GM12878 (cell line): ENCODE results near the gene NDE1. TPM values are rescaled to one million over a fixed set of nuclear protein-coding genes. Genes with fewer than 3 reads are reported as not detected.

Source experiments
- ATAC-seq: fragments of 200-7000 bp; cut with Tn5 transposase; 3 replicates; pipeline ENCODE4 v1.9.1; 2020; ENCODE audit warnings: mild to moderate bottlenecking, moderate library complexity
- BruUV-seq: library from RNA; stranded (reverse); fragments of 400-500 nt; replicated peaks from 2 replicates; lab custom pipeline; 2021; lab: Mats Ljungman, UMichigan
- CTCF ChIA-PET: fragments of 300-600 bp; sonication (Branson Sonifier 250); formaldehyde crosslinking; extraction: SDS; loops from one replicate; lab custom pipeline; 2021; ENCODE audit warnings: inconsistent platforms; lab: Yijun Ruan, JAX
- POLR2A ChIA-PET: fragments of 350-600 bp; formaldehyde crosslinking; extraction: SDS; loops from one replicate; lab custom pipeline; 2021; ENCODE audit warnings: inconsistent platforms; lab: Charles Lee
- RAD21 ChIA-PET: fragments of 300-600 bp; sonication (Branson Sonifier 250); formaldehyde crosslinking; loops from one replicate; lab custom pipeline; 2023; ENCODE audit warnings: antibody characterized with exemption; ENCODE audit not compliant: unreplicated experiment; lab: Charles Lee
- SMC1A ChIA-PET: fragments of 300-600 bp; sonication (Branson Sonifier 250); formaldehyde crosslinking; loops from one replicate; lab custom pipeline; 2023; ENCODE audit not compliant: unreplicated experiment, uncharacterized antibody; lab: Charles Lee
- DNase-seq: peaks from one replicate; pipeline ENCODE4 v3.0.0-alpha.2; 2011; ENCODE audit warnings: low read depth, low spot score
- FAIRE-seq: peaks from 3 replicates; lab custom pipeline; 2011; peaks lifted over from hg19 to GRCh38; lab: Jason Lieb, UNC
- H2AFZ ChIP-seq: 2 replicates; pipeline ENCODE4 v1.6.0; 2011; ENCODE audit warnings: low read depth, low read length, control low read depth; ENCODE audit not compliant: control insufficient read depth
- H3K27ac ChIP-seq: 2 replicates; pipeline ENCODE4 v1.5.1; 2011; ENCODE audit warnings: control low read depth; ENCODE audit not compliant: control insufficient read depth, insufficient read depth
- H3K27me3 ChIP-seq, 2 experiments: replicated peaks in 1 of 2; 2 replicates each; pipeline versions ENCODE4 v1.6.0 to v1.6.1; 2011; ENCODE audit warnings: low read length in 1 of 2; ENCODE audit not compliant: control insufficient read depth in 2 of 2, insufficient read depth in 2 of 2
- H3K36me3 ChIP-seq, 2 experiments: 2 replicates each; pipeline ENCODE4 v1.5.1; 2011; ENCODE audit warnings: low read length in 1 of 2; ENCODE audit not compliant: control insufficient read depth in 2 of 2, insufficient read depth in 2 of 2
- H3K4me1 ChIP-seq: 2 replicates; pipeline ENCODE4 v1.6.1; 2011; ENCODE audit warnings: mild to moderate bottlenecking, low read length, moderate library complexity, mixed read lengths; ENCODE audit not compliant: control insufficient read depth, insufficient read depth
- H3K4me2 ChIP-seq: 2 replicates; pipeline ENCODE4 v1.6.0; 2011; ENCODE audit warnings: control low read depth; ENCODE audit not compliant: control insufficient read depth, insufficient read depth
- H3K4me3 ChIP-seq: fragments of 200-600 bp; sonication (generic); 2 replicates; pipeline ENCODE4 v1.5.1; 2016
- H3K79me2 ChIP-seq: 2 replicates; pipeline ENCODE4 v1.6.0; 2011; ENCODE audit warnings: low read length; ENCODE audit not compliant: control insufficient read depth, insufficient read depth
- H3K9ac ChIP-seq: 2 replicates; pipeline ENCODE4 v1.8.0; 2011; ENCODE audit warnings: low read length, control low read depth, mixed read lengths; ENCODE audit not compliant: control insufficient read depth, insufficient read depth
- H3K9me3 ChIP-seq: replicated peaks from 3 replicates; pipeline ENCODE4 v1.5.1; 2011; ENCODE audit warnings: mild to moderate bottlenecking, low read length; ENCODE audit not compliant: control insufficient read depth, insufficient read depth
- H4K20me1 ChIP-seq: 2 replicates; pipeline ENCODE4 v1.6.0; 2011; ENCODE audit not compliant: control insufficient read depth, insufficient read depth
- ASH2L ChIP-seq: fragments of 300-600, 200-600 bp; sonication (generic); IDR thresholded peaks from 2 replicates; pipeline ENCODE4 v1.6.1; 2017; ENCODE audit warnings: low read depth, mild to moderate bottlenecking, borderline replicate concordance
- BRCA1 ChIP-seq: IDR thresholded peaks from 2 replicates; pipeline ENCODE4 v1.6.1; 2011; ENCODE audit warnings: low read depth, low read length, improper control_type of control experiment
- CBX5 ChIP-seq: sonication (generic); IDR thresholded peaks from 2 replicates; pipeline ENCODE4 v1.6.1; 2016; ENCODE audit warnings: low read depth, moderate library complexity, mild to moderate bottlenecking, inconsistent platforms
- EZH2 ChIP-seq: IDR thresholded peaks from 2 replicates; pipeline ENCODE4 v1.6.1; 2012; ENCODE audit warnings: low read depth, mild to moderate bottlenecking, control low read depth, inconsistent platforms, low read length, borderline replicate concordance; ENCODE audit not compliant: control insufficient read depth
- IKZF1 ChIP-seq: fragments of 450-650 bp; conservative IDR thresholded peaks from 2 replicates; pipeline ENCODE4 v1.6.1; 2017; ENCODE audit warnings: antibody characterized with exemption, mild to moderate bottlenecking
- IKZF2 ChIP-seq, 2 experiments: fragments of 450-650 bp; IDR thresholded peaks; 2 replicates each; pipeline ENCODE4 v1.6.1; 2017; ENCODE audit warnings: mild to moderate bottlenecking in 2 of 2, moderate library complexity in 2 of 2
- MEF2B ChIP-seq: fragments of 450-650 bp; IDR thresholded peaks from 2 replicates; pipeline ENCODE4 v1.6.1; 2018; ENCODE audit warnings: mild to moderate bottlenecking, moderate library complexity; ENCODE audit not compliant: partially characterized antibody, poor library complexity, severe bottlenecking
- MXI1 ChIP-seq: fragments of 150-350 bp; IDR thresholded peaks from 2 replicates; pipeline ENCODE4 v1.6.1; 2011; ENCODE audit warnings: low read depth, mild to moderate bottlenecking, inconsistent platforms, low read length, improper control_type of control experiment
- NRF1 ChIP-seq: conservative IDR thresholded peaks from 2 replicates; pipeline ENCODE4 v1.6.1; 2011; ENCODE audit warnings: mild to moderate bottlenecking, low read depth, low read length, improper control_type of control experiment
- RAD21 ChIP-seq: IDR thresholded peaks from 2 replicates; pipeline ENCODE4 v1.6.1; 2011; ENCODE audit warnings: mild to moderate bottlenecking, low read depth, low read length, moderate library complexity; ENCODE audit not compliant: insufficient read depth
- RUNX3 ChIP-seq: IDR thresholded peaks from 2 replicates; pipeline ENCODE4 v1.6.1; 2012; ENCODE audit warnings: low read length, inconsistent platforms
- TARDBP ChIP-seq: IDR thresholded peaks from 2 replicates; pipeline ENCODE4 v1.6.1; 2016; ENCODE audit warnings: borderline replicate concordance
- TBL1XR1 ChIP-seq: IDR thresholded peaks from 2 replicates; pipeline ENCODE4 v1.6.1; 2012; ENCODE audit warnings: low read depth, low read length, improper control_type of control experiment
- WRNIP1 ChIP-seq: IDR thresholded peaks from 2 replicates; pipeline ENCODE4 v1.6.1; 2011; ENCODE audit warnings: low read depth, low read length, improper control_type of control experiment, borderline replicate concordance
- YBX1 ChIP-seq: fragments of 450-650 bp; IDR thresholded peaks from 2 replicates; pipeline ENCODE4 v1.6.1; 2016; ENCODE audit warnings: antibody characterized with exemption
- WGBS: methylation state at CpG from one replicate; pipeline ENCODE4 v1.1.6; 2016; ENCODE audit warnings: low lambda C conversion rate; ENCODE audit not compliant: insufficient replicate concordance, insufficient coverage; ENCODE audit errors: missing lambda C conversion rate; 5-methylcytosine and 5-hydroxymethylcytosine counted together
- in situ Hi-C: fragments of 300-500 bp; cut with MboI; formaldehyde crosslinking; loops from 9 replicates; pipeline ENCODE4 v1.14.3; 2018; ENCODE audit warnings: mixed read lengths
- intact Hi-C: fragments of 100-400 bp; cut with micrococcal nuclease; formaldehyde crosslinking; loops from one replicate; pipeline ENCODE4 v1.14.2; 2022; ENCODE audit not compliant: unreplicated experiment
- polyA plus RNA-seq, 11 experiments: library from polyadenylated mRNA; depleted of rRNA in 4 of 11; unstranded in 6 of 11; stranded (reverse) in 5 of 11; fragments of >200 nt; fragmentation: Nextera tagmentation in 4 of 11; fragmentation: Illumina TruSeq in 1 of 11; extraction: Ambion mirVana in 4 of 11; extraction: Trizol in 1 of 11; gene quantifications; 1 replicate in 1 of 11; 2 replicates in 10 of 11; pipeline versions ENCODE4 v1.2.1 to v1.2.3, GENCODE V29; 2011 to 2016; ENCODE audit warnings: inconsistent platforms in 2 of 11, missing spikeins in 2 of 11, low read depth in 1 of 11
- total RNA-seq, 4 experiments: library from RNA; depleted of rRNA in 3 of 4; stranded (reverse); fragments of >200 nt in 3 of 4; fragmentation: Illumina TruSeq in 1 of 4; extraction: Trizol in 1 of 4; gene quantifications; 2 replicates each; pipeline versions ENCODE4 v1.2.1 to v1.2.3, GENCODE V29; 2013 to 2021
- TF ChIP-seq, protein P1 (sequence below): fragments of 450-650 bp; IDR thresholded peaks from 2 replicates; pipeline ENCODE4 v1.6.1; 2018; ENCODE audit warnings: mild to moderate bottlenecking, low read depth, moderate library complexity; ENCODE audit not compliant: partially characterized antibody
- TF ChIP-seq, protein P2 (sequence below): IDR thresholded peaks from 2 replicates; pipeline ENCODE4 v1.6.1; 2011; ENCODE audit warnings: borderline replicate concordance, low read depth, mild to moderate bottlenecking, moderate library complexity, low read length; ENCODE audit not compliant: insufficient read depth, poor library complexity, severe bottlenecking
- TF ChIP-seq, protein P3 (sequence below): fragments of 450-650 bp; IDR thresholded peaks from 2 replicates; pipeline ENCODE4 v1.6.1; 2016; ENCODE audit warnings: mild to moderate bottlenecking
- TF ChIP-seq, protein P4 (sequence below): fragments of 450-650 bp; IDR thresholded peaks from 2 replicates; pipeline ENCODE4 v1.6.1; 2016; ENCODE audit warnings: mild to moderate bottlenecking

Gene NDE1
- total and polyA plus RNA-seq, 10 of the 15 experiments (the other 5 are each of a cell fraction or from before 2014, with no cell fraction given) = 5.7 to 148 (median 87.8) TPM

DNA sequence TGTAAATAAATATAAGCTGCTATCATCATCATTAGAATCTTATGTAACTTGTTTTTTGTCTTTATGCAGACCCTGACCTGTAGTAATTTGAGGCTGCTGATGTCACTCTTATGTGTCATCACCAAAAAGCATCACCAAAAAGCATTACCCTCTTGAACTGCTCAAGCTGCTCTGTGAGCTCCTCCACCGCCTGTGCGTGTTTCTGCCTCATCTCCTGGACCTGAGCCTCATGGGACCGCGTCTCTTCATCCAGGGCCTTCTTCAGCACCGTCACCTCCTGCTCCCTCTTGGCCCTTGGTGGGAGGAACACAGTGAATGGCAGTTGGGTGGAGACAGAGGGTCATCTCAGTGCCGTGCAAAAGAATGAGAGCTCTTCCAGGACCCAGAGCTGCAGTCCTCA, 82.4 kb downstream of the NDE1 start:
- WGBS = 73% methylated on average over 6 of the region's 6 CpGs
- BruUV-seq = no TSS peak
- no peak for DNase-seq
- ChIA-PET RAD21 (interaction anchor here (0.8 kb wide), 1 partner anchor 23 kb away, joined by 3 read pairs; no protein-coding TSS in a partner anchor), SMC1A (no interaction called here), POLR2A (no interaction called here), CTCF (interaction anchor here (0.5 to 1.0 kb wide), 3 partner anchors 26 to 34 kb away, joined by 3 read pairs; no protein-coding TSS in a partner anchor)
- ATAC-seq = no peak
- Histone ChIP-seq H3K4me2 (no peak overlapping the region), H3K4me1 (no peaks in the 10 kb centered on the region), H3K79me2 (no peaks in the 10 kb centered on the region), H3K4me3 (no peak overlapping the region), H3K27ac (no peak overlapping the region), H3K36me3 (no peaks in the 10 kb centered on the region), H3K27me3 (no peaks in the 10 kb centered on the region), H2AFZ (no peak overlapping the region), H4K20me1 (no peaks in the 10 kb centered on the region), H3K9me3 (no peaks in the 10 kb centered on the region), H3K9ac (no peak overlapping the region)
- in situ Hi-C loops = no loop called here
- intact Hi-C loops = no loop called here
- no peak for FAIRE-seq
- TF ChIP-seq IKZF2 (IDR thresholded peaks at IDR 0.05) (no peak), BRCA1 (no peak), YBX1 (no peak), WRNIP1 (no peak), IKZF1 (no peak), CBX5 (no peak), RAD21 (no peak), ASH2L (no peak), MEF2B (no peak), TARDBP (no peak), RUNX3 (no peak), MXI1 (no peak), EZH2 (no peak), NRF1 (no peak), TBL1XR1 (no peak)
- TF ChIP-seq, protein P1, sequence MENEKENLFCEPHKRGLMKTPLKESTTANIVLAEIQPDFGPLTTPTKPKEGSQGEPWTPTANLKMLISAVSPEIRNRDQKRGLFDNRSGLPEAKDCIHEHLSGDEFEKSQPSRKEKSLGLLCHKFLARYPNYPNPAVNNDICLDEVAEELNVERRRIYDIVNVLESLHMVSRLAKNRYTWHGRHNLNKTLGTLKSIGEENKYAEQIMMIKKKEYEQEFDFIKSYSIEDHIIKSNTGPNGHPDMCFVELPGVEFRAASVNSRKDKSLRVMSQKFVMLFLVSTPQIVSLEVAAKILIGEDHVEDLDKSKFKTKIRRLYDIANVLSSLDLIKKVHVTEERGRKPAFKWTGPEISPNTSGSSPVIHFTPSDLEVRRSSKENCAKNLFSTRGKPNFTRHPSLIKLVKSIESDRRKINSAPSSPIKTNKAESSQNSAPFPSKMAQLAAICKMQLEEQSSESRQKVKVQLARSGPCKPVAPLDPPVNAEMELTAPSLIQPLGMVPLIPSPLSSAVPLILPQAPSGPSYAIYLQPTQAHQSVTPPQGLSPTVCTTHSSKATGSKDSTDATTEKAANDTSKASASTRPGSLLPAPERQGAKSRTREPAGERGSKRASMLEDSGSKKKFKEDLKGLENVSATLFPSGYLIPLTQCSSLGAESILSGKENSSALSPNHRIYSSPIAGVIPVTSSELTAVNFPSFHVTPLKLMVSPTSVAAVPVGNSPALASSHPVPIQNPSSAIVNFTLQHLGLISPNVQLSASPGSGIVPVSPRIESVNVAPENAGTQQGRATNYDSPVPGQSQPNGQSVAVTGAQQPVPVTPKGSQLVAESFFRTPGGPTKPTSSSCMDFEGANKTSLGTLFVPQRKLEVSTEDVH = no peak
- TF ChIP-seq, protein P2, sequence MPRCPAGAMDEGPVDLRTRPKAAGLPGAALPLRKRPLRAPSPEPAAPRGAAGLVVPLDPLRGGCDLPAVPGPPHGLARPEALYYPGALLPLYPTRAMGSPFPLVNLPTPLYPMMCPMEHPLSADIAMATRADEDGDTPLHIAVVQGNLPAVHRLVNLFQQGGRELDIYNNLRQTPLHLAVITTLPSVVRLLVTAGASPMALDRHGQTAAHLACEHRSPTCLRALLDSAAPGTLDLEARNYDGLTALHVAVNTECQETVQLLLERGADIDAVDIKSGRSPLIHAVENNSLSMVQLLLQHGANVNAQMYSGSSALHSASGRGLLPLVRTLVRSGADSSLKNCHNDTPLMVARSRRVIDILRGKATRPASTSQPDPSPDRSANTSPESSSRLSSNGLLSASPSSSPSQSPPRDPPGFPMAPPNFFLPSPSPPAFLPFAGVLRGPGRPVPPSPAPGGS = no peak
- TF ChIP-seq, protein P3, sequence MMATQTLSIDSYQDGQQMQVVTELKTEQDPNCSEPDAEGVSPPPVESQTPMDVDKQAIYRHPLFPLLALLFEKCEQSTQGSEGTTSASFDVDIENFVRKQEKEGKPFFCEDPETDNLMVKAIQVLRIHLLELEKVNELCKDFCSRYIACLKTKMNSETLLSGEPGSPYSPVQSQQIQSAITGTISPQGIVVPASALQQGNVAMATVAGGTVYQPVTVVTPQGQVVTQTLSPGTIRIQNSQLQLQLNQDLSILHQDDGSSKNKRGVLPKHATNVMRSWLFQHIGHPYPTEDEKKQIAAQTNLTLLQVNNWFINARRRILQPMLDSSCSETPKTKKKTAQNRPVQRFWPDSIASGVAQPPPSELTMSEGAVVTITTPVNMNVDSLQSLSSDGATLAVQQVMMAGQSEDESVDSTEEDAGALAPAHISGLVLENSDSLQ = no peak
- TF ChIP-seq, protein P4, sequence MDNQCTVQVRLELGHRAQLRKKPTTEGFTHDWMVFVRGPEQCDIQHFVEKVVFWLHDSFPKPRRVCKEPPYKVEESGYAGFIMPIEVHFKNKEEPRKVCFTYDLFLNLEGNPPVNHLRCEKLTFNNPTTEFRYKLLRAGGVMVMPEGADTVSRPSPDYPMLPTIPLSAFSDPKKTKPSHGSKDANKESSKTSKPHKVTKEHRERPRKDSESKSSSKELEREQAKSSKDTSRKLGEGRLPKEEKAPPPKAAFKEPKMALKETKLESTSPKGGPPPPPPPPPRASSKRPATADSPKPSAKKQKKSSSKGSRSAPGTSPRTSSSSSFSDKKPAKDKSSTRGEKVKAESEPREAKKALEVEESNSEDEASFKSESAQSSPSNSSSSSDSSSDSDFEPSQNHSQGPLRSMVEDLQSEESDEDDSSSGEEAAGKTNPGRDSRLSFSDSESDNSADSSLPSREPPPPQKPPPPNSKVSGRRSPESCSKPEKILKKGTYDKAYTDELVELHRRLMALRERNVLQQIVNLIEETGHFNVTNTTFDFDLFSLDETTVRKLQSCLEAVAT = no peak
